ENCODE measurements around the gene AKAIN1. TPM values are rescaled to one million over a fixed set of nuclear protein-coding genes. Genes with fewer than 3 reads are reported as not detected.
A peak's percentile ranks its signal among the peaks of the same experiment; 100 is the strongest.

Gene AKAIN1
- total and polyA plus RNA-seq, 2 experiments from 2014 or later = not detected

DNA sequence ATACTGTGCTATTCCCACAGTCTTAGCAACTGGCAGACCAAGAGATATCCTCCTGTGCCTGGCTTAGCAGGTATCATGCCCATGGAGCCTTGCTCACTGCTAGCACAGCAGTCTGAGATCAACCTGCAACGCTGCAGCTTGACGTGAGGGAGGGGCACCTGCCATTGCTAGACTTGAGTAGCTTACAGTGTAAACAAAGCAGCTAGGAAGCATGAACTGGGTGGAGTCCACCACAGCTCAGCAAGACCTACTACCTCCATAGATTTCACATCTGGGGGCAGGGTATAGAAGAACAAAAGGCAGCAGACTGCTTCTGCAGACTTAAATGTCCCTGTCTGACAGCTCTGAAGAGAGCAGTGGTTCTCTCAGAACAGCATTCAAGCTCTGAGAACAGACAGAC, 74.8 kb downstream of the AKAIN1 start:
- Histone ChIP-seq H3K27ac (no peak overlapping the region), H3K9me3 (ENCODE audit: low read depth) (no peaks in the 10 kb centered on the region), H3K27me3 (replicated peaks; ENCODE audit: insufficient read depth) (no peaks in the 10 kb centered on the region), H3K79me2 (ENCODE audit: insufficient read depth) (no peaks in the 10 kb centered on the region), H3K36me3 (ENCODE audit: low read depth) (no peaks in the 10 kb centered on the region), H2AFZ (no peak overlapping the region), H3K4me3 (no peak overlapping the region), H3F3A (ENCODE audit: insufficient read depth) (no peaks in the 10 kb centered on the region), H3K9ac (no peak overlapping the region), H3K4me1 (ENCODE audit: insufficient read depth) (no peaks in the 10 kb centered on the region), H3K9me2 (ENCODE audit: insufficient read depth) (no peaks in the 10 kb centered on the region), H3K4me2 (ENCODE audit: unreplicated experiment) (no peak overlapping the region), H4K20me1 (ENCODE audit: insufficient read depth) (no peaks in the 10 kb centered on the region)
- in situ Hi-C loops (cut with MboI) = no loop called here
- WGBS, 2 experiments (ENCODE audit: low coverage in 1 of 2, low lambda C conversion rate in 2 of 2, missing lambda C conversion rate in 2 of 2) = 32 to 61% methylated on average over 2 of the region's 2 CpGs
- no peak for TF ChIP-seq EZH2phosphoT487 (IDR thresholded peaks at IDR 0.05; ENCODE audit: insufficient read depth, low read depth)
- TF ChIP-seq EZH2 (IDR thresholded peaks at IDR 0.05; ENCODE audit: insufficient read depth, poor library complexity, severe bottlenecking) = no peak
- DNase-seq = no peak

DNA sequence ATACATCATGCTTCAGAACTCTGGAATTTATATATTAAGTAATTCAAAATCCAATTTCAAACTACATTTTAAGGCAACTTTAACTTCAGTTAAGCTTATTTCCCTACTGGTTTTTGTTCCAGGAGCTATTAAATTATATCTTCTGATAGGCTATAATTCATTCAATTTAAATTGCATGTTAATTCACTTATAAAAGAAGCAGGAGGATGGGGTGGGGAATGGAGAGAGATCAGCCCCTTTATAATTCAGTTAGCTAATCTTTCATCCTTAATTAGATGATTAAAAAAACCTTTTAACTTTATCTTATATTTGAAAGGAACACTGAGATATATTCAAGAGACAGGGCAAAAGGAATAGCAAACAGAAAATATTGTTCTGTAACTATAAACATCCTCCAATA, 86.8 kb downstream of the AKAIN1 start:
- Histone ChIP-seq H3K4me3 (no peak overlapping the region), H3K9me3 (ENCODE audit: low read depth) (no peaks in the 10 kb centered on the region), H3K27me3 (replicated peaks; ENCODE audit: insufficient read depth) (no peaks in the 10 kb centered on the region), H3F3A (ENCODE audit: insufficient read depth) (no peaks in the 10 kb centered on the region), H3K4me2 (ENCODE audit: unreplicated experiment) (no peak overlapping the region), H3K9me2 (ENCODE audit: insufficient read depth) (no peaks in the 10 kb centered on the region), H3K79me2 (ENCODE audit: insufficient read depth) (no peaks in the 10 kb centered on the region), H3K27ac (no peak overlapping the region), H4K20me1 (ENCODE audit: insufficient read depth) (no peaks in the 10 kb centered on the region), H3K9ac (no peak overlapping the region), H3K36me3 (ENCODE audit: low read depth) (no peaks in the 10 kb centered on the region), H2AFZ (no peak overlapping the region), H3K4me1 (ENCODE audit: insufficient read depth) (no peaks in the 10 kb centered on the region)
- in situ Hi-C loops (cut with MboI) = no loop called here
- TF ChIP-seq EZH2 (IDR thresholded peaks at IDR 0.05; ENCODE audit: insufficient read depth, poor library complexity, severe bottlenecking) (no peak), EZH2phosphoT487 (IDR thresholded peaks at IDR 0.05; ENCODE audit: insufficient read depth, low read depth) (no peak)
- DNase-seq = no peak

DNA sequence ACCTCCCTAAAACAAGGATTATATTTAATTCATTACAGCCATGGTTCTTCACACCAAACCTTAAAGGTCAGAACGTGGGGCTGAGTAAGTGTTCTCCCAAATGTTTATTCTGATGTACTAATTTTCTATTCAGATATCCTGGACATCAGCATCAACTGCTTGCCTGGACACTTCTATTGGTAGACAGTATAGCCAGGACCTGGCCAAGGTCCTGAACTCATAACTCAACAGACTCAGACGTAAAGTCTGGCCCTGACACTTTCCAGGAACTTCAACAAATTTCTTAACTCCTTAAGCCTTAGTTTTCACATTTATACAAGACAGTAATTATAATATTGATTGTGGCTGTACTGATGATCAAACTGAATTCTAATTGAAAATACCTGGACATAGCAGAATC, 89.1 kb downstream of the AKAIN1 start:
- no peak overlapping the region for H3K4me3 ChIP-seq
- TF ChIP-seq EZH2phosphoT487 (IDR thresholded peaks at IDR 0.05; ENCODE audit: insufficient read depth, low read depth) (no peak), EZH2 (IDR thresholded peaks at IDR 0.05; ENCODE audit: insufficient read depth, poor library complexity, severe bottlenecking) (no peak)
- no peaks in the 10 kb centered on the region for H4K20me1 ChIP-seq (ENCODE audit: insufficient read depth)
- peak; percentile 4 for DNase-seq
- no peaks in the 10 kb centered on the region for H3K27me3 ChIP-seq (replicated peaks; ENCODE audit: insufficient read depth)
- H2AFZ ChIP-seq = no peak overlapping the region
- H3F3A ChIP-seq (ENCODE audit: insufficient read depth) = no peaks in the 10 kb centered on the region
- no peak overlapping the region for H3K27ac ChIP-seq
- H3K9me3 ChIP-seq (ENCODE audit: low read depth) = no peaks in the 10 kb centered on the region
- no peaks in the 10 kb centered on the region for H3K4me1 ChIP-seq (ENCODE audit: insufficient read depth)
- no peaks in the 10 kb centered on the region for H3K9me2 ChIP-seq (ENCODE audit: insufficient read depth)
- in situ Hi-C loops (cut with MboI) = no loop called here
- no peaks in the 10 kb centered on the region for H3K79me2 ChIP-seq (ENCODE audit: insufficient read depth)
- 0 to 4% methylated on average over 2 of the region's 2 CpGs for WGBS, 2 experiments (ENCODE audit: low coverage in 1 of 2, low lambda C conversion rate in 2 of 2, missing lambda C conversion rate in 2 of 2)
- no peaks in the 10 kb centered on the region for H3K36me3 ChIP-seq (ENCODE audit: low read depth)
- H3K4me2 ChIP-seq (ENCODE audit: unreplicated experiment) = no peak overlapping the region
- no peak overlapping the region for H3K9ac ChIP-seq

DNA sequence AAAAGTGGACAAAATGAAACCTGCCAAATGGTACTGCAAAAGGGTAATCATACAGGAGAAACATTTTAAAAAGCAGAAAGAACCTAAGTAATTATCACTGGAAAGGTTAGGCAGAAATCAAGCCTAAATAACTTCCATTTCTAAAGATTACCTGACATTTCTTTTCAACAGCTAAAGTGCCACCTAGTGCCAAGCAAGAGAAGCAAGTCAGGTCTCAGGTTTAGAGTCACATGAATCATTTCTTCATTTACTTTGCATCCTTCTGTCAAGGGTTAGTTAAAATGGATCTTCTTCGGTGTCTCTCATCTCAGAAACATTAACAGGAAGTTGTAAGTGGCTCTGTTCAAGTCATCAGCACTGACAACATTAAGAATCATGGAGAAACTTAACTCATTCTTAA, 90.3 kb downstream of the AKAIN1 start:
- Histone ChIP-seq H4K20me1 (ENCODE audit: insufficient read depth) (no peaks in the 10 kb centered on the region), H3K9me3 (ENCODE audit: low read depth) (no peaks in the 10 kb centered on the region), H3F3A (ENCODE audit: insufficient read depth) (no peaks in the 10 kb centered on the region), H3K36me3 (ENCODE audit: low read depth) (no peaks in the 10 kb centered on the region), H3K27ac (no peak overlapping the region), H3K4me1 (ENCODE audit: insufficient read depth) (no peaks in the 10 kb centered on the region), H3K9ac (no peak overlapping the region), H3K27me3 (replicated peaks; ENCODE audit: insufficient read depth) (no peaks in the 10 kb centered on the region), H3K4me2 (ENCODE audit: unreplicated experiment) (no peak overlapping the region), H3K9me2 (ENCODE audit: insufficient read depth) (no peaks in the 10 kb centered on the region), H3K4me3 (no peak overlapping the region), H3K79me2 (ENCODE audit: insufficient read depth) (no peaks in the 10 kb centered on the region), H2AFZ (no peak overlapping the region)
- in situ Hi-C loops (cut with MboI) = no loop called here
- TF ChIP-seq EZH2phosphoT487 (IDR thresholded peaks at IDR 0.05; ENCODE audit: insufficient read depth, low read depth) (no peak), EZH2 (IDR thresholded peaks at IDR 0.05; ENCODE audit: insufficient read depth, poor library complexity, severe bottlenecking) (no peak)
- DNase-seq = peak; percentile 7
- WGBS, 2 experiments (ENCODE audit: low coverage in 1 of 2, low lambda C conversion rate in 2 of 2, missing lambda C conversion rate in 2 of 2) = 0 to 15% methylated on average over 1 of the region's 1 CpG

DNA sequence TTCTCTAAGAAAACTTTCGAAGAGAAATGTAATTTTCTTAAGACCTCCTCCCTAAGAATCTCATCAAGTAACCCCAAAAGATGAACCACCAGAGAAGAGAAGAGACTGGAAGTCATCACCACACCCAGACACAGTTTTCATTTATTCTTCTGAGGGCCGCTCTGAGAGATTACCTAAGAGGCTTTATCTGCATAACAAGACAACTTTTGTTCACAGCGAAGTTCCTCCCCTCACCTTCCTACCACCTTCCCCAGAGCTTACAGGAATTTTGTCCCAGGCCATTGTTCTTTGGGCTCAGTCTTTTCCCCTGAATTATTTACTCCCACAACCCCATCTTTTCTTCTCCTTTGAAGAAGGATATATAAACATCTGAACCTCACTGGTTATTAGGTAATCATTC, 92.8 kb downstream of the AKAIN1 start:
- WGBS, 2 experiments (ENCODE audit: low coverage in 1 of 2, low lambda C conversion rate in 2 of 2, missing lambda C conversion rate in 2 of 2) = 24 to 26% methylated on average over 3 of the region's 3 CpGs
- no peak for TF ChIP-seq EZH2 (IDR thresholded peaks at IDR 0.05; ENCODE audit: insufficient read depth, poor library complexity, severe bottlenecking)
- no peak for TF ChIP-seq EZH2phosphoT487 (IDR thresholded peaks at IDR 0.05; ENCODE audit: insufficient read depth, low read depth)
- Histone ChIP-seq H3K9ac (no peak overlapping the region), H3K4me1 (ENCODE audit: insufficient read depth) (no peaks in the 10 kb centered on the region), H3K4me3 (no peak overlapping the region), H3F3A (ENCODE audit: insufficient read depth) (no peaks in the 10 kb centered on the region), H2AFZ (no peak overlapping the region), H3K79me2 (ENCODE audit: insufficient read depth) (no peaks in the 10 kb centered on the region), H3K4me2 (ENCODE audit: unreplicated experiment) (no peak overlapping the region), H3K9me3 (ENCODE audit: low read depth) (no peaks in the 10 kb centered on the region), H3K9me2 (ENCODE audit: insufficient read depth) (no peaks in the 10 kb centered on the region), H3K27ac (no peak overlapping the region), H3K36me3 (ENCODE audit: low read depth) (no peaks in the 10 kb centered on the region), H4K20me1 (ENCODE audit: insufficient read depth) (no peaks in the 10 kb centered on the region), H3K27me3 (replicated peaks; ENCODE audit: insufficient read depth) (no peaks in the 10 kb centered on the region)
- no peak for DNase-seq
- in situ Hi-C loops (cut with MboI) = no loop called here
